ENCODE results near the gene NAT10.

- TF ChIP-seq, protein P1, sequence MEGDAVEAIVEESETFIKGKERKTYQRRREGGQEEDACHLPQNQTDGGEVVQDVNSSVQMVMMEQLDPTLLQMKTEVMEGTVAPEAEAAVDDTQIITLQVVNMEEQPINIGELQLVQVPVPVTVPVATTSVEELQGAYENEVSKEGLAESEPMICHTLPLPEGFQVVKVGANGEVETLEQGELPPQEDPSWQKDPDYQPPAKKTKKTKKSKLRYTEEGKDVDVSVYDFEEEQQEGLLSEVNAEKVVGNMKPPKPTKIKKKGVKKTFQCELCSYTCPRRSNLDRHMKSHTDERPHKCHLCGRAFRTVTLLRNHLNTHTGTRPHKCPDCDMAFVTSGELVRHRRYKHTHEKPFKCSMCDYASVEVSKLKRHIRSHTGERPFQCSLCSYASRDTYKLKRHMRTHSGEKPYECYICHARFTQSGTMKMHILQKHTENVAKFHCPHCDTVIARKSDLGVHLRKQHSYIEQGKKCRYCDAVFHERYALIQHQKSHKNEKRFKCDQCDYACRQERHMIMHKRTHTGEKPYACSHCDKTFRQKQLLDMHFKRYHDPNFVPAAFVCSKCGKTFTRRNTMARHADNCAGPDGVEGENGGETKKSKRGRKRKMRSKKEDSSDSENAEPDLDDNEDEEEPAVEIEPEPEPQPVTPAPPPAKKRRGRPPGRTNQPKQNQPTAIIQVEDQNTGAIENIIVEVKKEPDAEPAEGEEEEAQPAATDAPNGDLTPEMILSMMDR (IDR thresholded peaks at IDR 0.05; ENCODE audit: insufficient read depth, low read depth, low read length) = no peak
- TF ChIP-seq EZH2 (IDR thresholded peaks at IDR 0.05; ENCODE audit: insufficient read depth, low read length) = no peak
Observed at GRCh38 chr11:34098813-34099212, 6.6 kb upstream of the NAT10 start.
